SK-MEL-5 (cell line): ENCODE data around the gene SUCLG1. TPM values are rescaled to one million over a fixed set of nuclear protein-coding genes. Genes with fewer than 3 reads are reported as not detected.
A peak's percentile ranks its signal among the peaks of the same experiment; 100 is the strongest.
"Not testable (repeated sequence)": the region's sequence is repeated elsewhere in the genome, so short reads cannot be mapped to it uniquely, and the experiment has no call there.

Experiments used
- DNase-seq: peaks from one replicate; pipeline ENCODE4 v3.0.0-alpha.2; 2016; ENCODE audit warnings: low read depth, low spot score
- in situ Hi-C: cut with HindIII; loops from 2 replicates; pipeline ENCODE4 v1.10.0; 2016; ENCODE audit warnings: low sequenced_read_pairs, high pct_unique_total_duplicates, low pct_unique_long_range_greater_than_20kb
- total RNA-seq: library from RNA; depleted of rRNA; stranded (reverse); fragments of >200 nt; shearing (Covaris generic); gene quantifications from 2 replicates; pipeline ENCODE4 v1.2.3, GENCODE V29; 2014

SUCLG1 gene
- total RNA-seq, 1 experiment from 2014 or later, result 184 TPM

DNA sequence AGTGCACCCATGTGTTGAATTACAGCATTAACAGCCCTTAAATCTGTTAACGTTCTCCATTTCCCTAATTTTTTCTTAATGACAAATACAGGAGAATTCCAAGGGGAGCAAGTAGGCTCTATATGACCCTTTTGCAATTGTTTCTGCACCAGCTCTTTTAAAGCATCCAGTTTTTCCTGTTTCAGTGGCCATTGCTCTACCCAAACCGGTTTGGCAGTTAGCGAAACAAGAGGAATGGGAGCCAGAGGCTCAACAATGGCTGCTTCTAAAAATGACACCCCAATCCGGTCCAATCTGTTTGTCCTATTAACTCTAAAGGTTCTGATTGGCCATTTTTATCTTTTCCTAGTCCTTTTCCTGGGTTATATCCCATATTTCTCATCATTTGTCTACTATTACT lies 15.1 kb upstream of the SUCLG1 start:
- DNase-seq, result no peak
- in situ Hi-C loops, result no loop called here

DNA sequence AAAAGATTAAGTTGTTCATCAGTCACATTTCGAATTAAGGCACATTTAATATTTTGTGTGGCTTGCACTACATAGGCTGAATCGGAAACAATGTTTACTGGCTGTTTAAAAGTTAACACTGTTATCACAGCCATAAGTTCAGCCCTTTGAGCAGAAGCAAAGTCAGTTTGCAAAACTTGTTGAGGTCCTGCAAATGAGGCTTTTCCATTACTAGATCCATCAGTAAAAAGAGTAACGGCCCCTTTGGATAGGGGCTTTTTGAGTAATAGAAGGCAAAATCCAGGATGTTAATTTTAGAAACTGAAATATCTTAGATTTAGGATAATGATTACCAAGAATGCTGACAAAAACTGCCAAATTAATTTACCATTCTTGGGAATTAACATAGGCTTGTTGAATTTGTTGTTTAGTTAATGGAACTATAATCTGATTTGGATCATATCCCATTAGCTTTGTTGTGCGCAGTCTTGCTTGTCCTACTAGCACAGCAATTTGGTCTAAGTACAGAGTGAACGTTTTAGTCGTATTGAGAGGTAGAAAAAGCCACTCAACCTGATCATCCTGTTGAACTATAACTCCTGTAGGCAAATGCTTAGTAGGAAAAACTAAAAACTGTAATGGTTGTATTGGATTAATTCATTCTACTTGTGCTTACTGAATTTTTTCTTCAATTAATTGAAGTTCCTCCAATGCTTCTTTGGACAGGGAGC lies 13.9 kb upstream of the SUCLG1 start:
- DNase-seq, result no peak
- in situ Hi-C loops, result no loop called here

GRCh38 chr2:84472423-84472822 lies 13.3 kb upstream of the SUCLG1 start:
- DNase-seq, in situ Hi-C loops: not testable (repeated sequence)

DNA sequence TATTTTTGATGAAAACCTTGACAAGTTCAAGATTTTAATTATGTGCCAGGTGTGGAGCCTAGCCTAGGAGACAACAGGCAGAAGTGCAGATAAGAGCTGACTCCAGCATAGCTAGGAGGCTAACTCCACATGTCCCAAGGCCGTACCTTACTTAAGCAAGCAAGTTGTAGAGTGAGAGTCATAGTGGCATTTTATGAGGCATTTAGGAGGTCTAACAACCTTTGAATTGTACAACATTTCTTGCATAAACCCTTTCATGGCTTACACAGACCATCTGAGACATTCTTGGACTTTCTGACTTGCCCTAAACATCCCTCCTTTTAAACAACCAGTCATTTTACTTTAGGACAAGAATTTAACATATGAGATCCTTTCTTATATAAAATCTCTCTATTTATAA lies 8.3 kb upstream of the SUCLG1 start:
- in situ Hi-C loops, result no loop called here
- no peak for DNase-seq

GRCh38 chr2:84461310-84461709 lies 2.2 kb upstream of the SUCLG1 start:
- in situ Hi-C loops, result no loop called here
- no peak for DNase-seq

- in situ Hi-C loops, result no loop called here
- no peak for DNase-seq
Observed at GRCh38 chr2:84460670-84461069, 1.6 kb upstream of the SUCLG1 start.

DNA sequence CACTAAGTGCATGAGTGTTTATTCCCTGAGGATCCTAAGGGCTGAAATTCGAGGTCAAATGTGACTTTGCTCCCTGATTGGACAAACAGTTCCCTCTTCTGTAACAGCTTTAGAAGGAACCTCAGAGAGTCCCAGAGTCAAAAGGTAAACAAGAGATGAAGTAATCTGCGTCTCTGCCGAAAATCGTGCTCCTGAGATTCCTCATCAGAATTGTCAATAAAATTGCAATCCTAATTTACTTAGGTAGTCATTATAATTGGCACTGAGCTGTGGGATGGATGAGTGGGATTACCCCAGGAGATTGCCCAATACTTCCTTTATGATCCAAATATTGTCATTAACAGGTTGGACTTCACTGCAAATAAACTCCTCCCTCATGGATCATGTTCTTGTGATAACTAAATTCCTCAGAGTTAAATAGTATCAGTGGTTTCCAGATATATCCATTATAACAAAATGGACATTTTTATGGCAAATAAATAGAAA lies 907 bp upstream of the SUCLG1 start:
- in situ Hi-C loops, result no loop called here
- no peak for DNase-seq

GRCh38 chr2:84458551-84459017 lies 496 bp downstream of the SUCLG1 start:
- in situ Hi-C loops, result no loop called here

DNA sequence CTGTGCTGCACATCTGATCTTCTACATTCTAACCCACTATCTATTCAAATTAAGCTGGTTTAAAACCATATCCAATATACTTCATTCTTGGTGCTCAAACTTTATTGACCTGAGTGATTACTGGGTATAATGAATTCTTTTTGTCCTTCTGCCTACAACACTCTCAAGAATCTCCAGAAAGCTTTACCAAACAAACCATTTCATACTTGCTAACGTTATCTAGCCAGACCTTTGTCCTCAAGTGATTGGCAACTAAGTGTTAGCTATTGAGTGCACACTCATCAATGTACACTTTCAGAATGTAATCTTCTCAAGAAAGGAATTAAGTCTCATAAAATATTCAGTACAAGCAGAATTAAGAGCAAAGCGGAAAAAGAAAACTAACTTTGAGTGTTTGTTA lies 1.4 kb downstream of the SUCLG1 start:
- in situ Hi-C loops, result no loop called here
- DNase-seq, result no peak

More at GRCh38 chr2:84458551-84459017, 496 bp downstream of the SUCLG1 start:
- DNase-seq, result peak; percentile 40

GRCh38 chr2:84456156-84456555 lies 2.9 kb downstream of the SUCLG1 start:
- in situ Hi-C loops, result no loop called here
- no peak for DNase-seq

DNA sequence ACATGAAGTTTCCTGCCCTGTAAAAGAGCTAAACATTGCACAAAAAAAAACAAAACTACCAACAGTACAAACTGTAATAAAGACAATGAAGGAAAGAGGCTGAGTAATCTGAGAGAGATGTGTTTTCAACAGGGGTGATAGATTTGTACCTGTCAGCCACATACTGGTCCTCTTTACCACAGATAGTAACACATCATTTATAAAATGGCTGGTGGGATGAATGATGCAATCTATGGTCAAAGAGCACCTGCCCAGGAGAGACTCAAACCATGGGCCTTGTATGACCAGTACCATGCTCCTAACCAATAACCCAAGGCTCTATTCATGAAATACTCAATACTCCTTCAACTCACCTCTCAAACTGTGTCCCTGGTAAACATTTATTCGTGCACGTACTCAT lies 4.5 kb downstream of the SUCLG1 start:
- in situ Hi-C loops, result no loop called here

DNA sequence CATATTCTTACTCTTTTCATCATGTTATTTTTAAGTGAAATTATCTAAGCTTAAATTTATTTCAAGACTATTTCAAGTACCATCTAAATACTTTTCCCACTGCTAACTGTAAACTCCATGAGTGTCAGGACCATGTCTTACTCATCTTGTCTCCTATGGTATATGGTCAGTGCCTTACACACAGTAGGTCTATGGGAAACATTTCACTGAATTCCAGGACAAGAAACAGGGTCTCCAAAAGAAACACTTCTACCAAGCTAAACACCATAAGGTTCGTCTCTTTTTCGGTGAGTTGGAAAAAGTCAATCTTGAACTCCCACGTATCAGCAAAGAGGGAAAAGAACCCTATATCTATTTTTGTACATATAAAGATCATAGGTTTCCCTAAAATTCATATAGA lies 6.5 kb downstream of the SUCLG1 start:
- DNase-seq, result no peak
- in situ Hi-C loops, result no loop called here

More for the DNA sequence above, 4.5 kb downstream of the SUCLG1 start:
- DNase-seq, result no peak

DNA sequence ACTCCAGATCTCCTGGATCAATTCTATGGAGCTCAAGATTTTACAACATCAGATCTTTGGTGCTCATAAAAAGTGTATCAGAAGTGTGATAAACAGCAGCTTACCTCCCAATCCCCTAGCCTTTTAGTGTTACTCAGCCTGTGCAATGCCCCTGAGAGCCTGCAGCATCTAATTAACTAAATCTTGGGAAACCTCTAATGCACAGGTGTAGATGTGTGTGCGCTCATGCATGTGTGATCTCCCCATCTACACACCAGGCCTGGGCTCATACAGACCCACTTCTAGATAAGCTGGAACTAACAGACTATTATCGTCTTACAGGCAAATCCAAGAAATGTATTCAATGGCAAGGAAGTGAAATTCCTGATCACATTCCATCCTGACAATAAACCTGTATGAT lies 7.5 kb downstream of the SUCLG1 start:
- no peak for DNase-seq
- in situ Hi-C loops, result no loop called here

GRCh38 chr2:84450288-84451227 lies 8.5 kb downstream of the SUCLG1 start:
- in situ Hi-C loops, result no loop called here
- no peak for DNase-seq

GRCh38 chr2:84449711-84450110 lies 9.4 kb downstream of the SUCLG1 start:
- in situ Hi-C loops, result no loop called here
- DNase-seq, result peak; percentile 91

- DNase-seq, result peak; percentile 73
- in situ Hi-C loops, result no loop called here
Observed at GRCh38 chr2:84449055-84449454, 10.0 kb downstream of the SUCLG1 start.

DNA sequence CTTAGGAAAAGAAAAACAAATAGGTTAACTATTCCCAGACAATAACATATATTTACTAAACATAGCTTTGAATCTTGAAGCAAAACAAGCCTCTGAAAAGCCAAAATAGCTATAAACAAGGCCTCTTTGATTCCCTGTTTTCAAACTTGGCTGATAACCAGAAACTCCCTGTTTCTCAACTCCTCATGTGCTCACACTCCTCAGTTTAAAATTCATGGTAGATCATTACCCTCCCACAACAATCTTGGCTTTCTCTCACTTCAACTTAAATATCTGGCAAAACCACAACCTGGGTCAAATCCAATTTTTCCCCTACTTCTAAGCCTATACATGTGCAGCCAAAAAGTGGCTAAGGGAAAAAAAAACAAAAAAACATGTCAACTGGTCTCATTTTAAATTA lies 15.6 kb downstream of the SUCLG1 start:
- peak; percentile 91 for DNase-seq
- in situ Hi-C loops, result no loop called here

DNA sequence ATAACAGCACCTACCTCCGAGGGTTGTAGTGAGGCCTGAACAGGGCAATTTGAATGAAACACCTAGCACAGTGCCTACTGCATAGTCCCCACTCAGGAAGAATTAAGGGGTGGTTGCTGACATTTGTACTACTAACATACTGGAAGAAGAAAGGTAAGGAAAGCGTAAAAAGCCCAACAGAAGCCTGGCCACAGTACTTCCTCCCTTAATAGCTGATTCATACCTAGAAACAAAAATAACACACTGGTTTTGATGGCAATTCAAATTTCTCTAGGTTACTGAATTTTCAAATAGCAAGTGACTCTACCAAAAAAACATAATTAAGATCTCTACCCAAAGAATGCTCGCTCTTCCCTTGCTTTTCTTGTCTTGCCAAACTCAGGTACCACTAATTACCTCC lies 16.2 kb downstream of the SUCLG1 start:
- no peak for DNase-seq
- in situ Hi-C loops, result no loop called here
